Tibial nerve (tissue), 3 donors: Measurements from ENCODE around the gene NINJ2.

Experiments used
- POLR2A ChIP-seq, 2 donors: fragments of 450-650 bp; IDR thresholded peaks; one replicate each; pipeline ENCODE4 v1.6.1; 2017; ENCODE audit warnings: antibody characterized with exemption in 2 of 2, mild to moderate bottlenecking in 2 of 2, moderate library complexity in 2 of 2
- TF ChIP-seq, protein P1 (sequence below), 5 experiments: fragments of 200-600 bp in 3 of 5; fragments of 450-650 bp in 2 of 5; sonication (generic) in 3 of 5; IDR thresholded peaks; one replicate each; pipeline ENCODE4 v1.5.1; 2016 to 2019; ENCODE audit warnings: antibody characterized with exemption in 5 of 5, mild to moderate bottlenecking in 3 of 5, moderate library complexity in 2 of 5

DNA sequence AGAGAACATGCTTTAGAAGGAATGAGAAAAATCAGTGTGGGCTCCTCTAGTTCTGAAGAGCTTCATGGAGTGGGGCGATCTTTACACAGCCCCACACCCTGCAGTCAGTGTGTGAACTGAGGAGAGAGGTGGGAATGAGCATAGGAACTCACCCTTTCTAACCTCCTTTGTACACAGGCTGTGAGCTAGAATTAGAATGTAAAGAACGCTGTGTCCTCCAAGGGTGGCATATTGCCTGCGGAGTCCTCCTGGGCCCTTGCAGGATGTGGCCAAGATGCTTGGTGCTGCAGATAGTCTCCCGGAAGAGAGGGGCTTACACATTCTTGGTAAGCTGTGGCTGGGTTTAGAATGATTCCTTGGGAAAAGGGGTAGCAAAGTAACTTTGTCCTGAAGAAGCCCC, 43.9 kb downstream of the NINJ2 start:
- TF ChIP-seq, protein P1, sequence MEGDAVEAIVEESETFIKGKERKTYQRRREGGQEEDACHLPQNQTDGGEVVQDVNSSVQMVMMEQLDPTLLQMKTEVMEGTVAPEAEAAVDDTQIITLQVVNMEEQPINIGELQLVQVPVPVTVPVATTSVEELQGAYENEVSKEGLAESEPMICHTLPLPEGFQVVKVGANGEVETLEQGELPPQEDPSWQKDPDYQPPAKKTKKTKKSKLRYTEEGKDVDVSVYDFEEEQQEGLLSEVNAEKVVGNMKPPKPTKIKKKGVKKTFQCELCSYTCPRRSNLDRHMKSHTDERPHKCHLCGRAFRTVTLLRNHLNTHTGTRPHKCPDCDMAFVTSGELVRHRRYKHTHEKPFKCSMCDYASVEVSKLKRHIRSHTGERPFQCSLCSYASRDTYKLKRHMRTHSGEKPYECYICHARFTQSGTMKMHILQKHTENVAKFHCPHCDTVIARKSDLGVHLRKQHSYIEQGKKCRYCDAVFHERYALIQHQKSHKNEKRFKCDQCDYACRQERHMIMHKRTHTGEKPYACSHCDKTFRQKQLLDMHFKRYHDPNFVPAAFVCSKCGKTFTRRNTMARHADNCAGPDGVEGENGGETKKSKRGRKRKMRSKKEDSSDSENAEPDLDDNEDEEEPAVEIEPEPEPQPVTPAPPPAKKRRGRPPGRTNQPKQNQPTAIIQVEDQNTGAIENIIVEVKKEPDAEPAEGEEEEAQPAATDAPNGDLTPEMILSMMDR (IDR thresholded peaks at IDR 0.05) = no peak
- no peak for TF ChIP-seq POLR2A (IDR thresholded peaks at IDR 0.05)
